ENCODE results near the gene FAM120B. TPM values are rescaled to one million over a fixed set of nuclear protein-coding genes. Genes with fewer than 3 reads are reported as not detected.

FAM120B gene
- total RNA-seq, 2 experiments from 2014 or later: 18.4 to 20.0 TPM

- Mint-ChIP-seq H3K4me3 (no peak overlapping the region), H3K4me1 (ENCODE audit: low read depth) (no peaks in the 10 kb centered on the region), H3K9me3 (no peaks in the 10 kb centered on the region), H3K27ac (no peak overlapping the region), H3K36me3 (no peaks in the 10 kb centered on the region), H3K27me3 (peaks cover 6% of the 10 kb centered on the region)
- CTCF ChIA-PET: no interaction called here
- no peak for DNase-seq
- intact Hi-C loops (cut with micrococcal nuclease): no loop called here
- POLR2A ChIA-PET: no interaction called here
These were observed 136.0 kb downstream of the FAM120B start for GRCh38 chr6:170442596-170442995.

DNA sequence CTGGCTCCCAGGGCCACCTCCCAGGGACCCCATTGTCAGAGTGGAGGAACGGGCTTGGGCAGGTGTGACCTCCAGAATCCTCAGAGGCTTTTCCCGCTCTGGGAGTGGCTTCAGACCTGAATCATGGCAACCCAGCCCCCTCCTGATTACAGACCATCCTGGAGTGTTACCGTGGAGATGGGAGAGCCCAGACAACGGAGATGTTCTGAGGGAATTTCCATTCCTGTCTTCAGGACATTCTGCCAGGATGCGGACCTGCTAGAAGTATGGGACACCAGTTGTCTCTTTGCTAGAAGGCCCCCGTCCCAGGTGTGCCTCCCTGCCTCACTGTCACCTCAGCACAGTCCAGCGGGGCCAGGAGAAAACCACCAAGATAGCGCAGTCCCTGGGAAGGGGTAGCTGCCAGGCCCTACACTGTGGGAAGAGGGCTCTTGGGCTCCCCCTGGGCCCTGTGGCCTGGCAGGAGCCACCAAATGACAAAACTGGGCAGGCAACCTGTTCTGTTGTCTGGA lies 136.6 kb downstream of the FAM120B start:
- Mint-ChIP-seq H3K27ac (no peak overlapping the region), H3K27me3 (peaks cover 5% of the 10 kb centered on the region), H3K9me3 (no peaks in the 10 kb centered on the region), H3K36me3 (no peaks in the 10 kb centered on the region), H3K4me1 (ENCODE audit: low read depth) (no peaks in the 10 kb centered on the region), H3K4me3 (no peak overlapping the region)
- no peak for DNase-seq
- ChIA-PET CTCF (no interaction called here), POLR2A (no interaction called here)
- intact Hi-C loops (cut with micrococcal nuclease): no loop called here

GRCh38 chr6:170444056-170444591 lies 137.6 kb downstream of the FAM120B start:
- intact Hi-C loops (cut with micrococcal nuclease): no loop called here
- H3K9me3 Mint-ChIP-seq: no peaks in the 10 kb centered on the region
- H3K27me3 Mint-ChIP-seq: peaks cover 5% of the 10 kb centered on the region
- H3K27ac Mint-ChIP-seq: no peak overlapping the region
- POLR2A ChIA-PET: no interaction called here
- no peak for DNase-seq
- H3K4me3 Mint-ChIP-seq: no peak overlapping the region
- no peaks in the 10 kb centered on the region for H3K4me1 Mint-ChIP-seq (ENCODE audit: low read depth)
- CTCF ChIA-PET: no interaction called here
- no peaks in the 10 kb centered on the region for H3K36me3 Mint-ChIP-seq

GRCh38 chr6:170444811-170445211 lies 138.3 kb downstream of the FAM120B start:
- H3K4me1 Mint-ChIP-seq (ENCODE audit: low read depth): no peaks in the 10 kb centered on the region
- no peak for DNase-seq
- POLR2A ChIA-PET: no interaction called here
- H3K4me3 Mint-ChIP-seq: no peak overlapping the region
- H3K27me3 Mint-ChIP-seq: peaks cover under 1% of the 10 kb centered on the region
- intact Hi-C loops (cut with micrococcal nuclease): no loop called here
- H3K36me3 Mint-ChIP-seq: no peaks in the 10 kb centered on the region
- no peak overlapping the region for H3K27ac Mint-ChIP-seq
- CTCF ChIA-PET: no interaction called here
- H3K9me3 Mint-ChIP-seq: no peaks in the 10 kb centered on the region

GRCh38 chr6:170445487-170445886 lies 138.9 kb downstream of the FAM120B start:
- no peak for DNase-seq
- no peak overlapping the region for H3K4me3 Mint-ChIP-seq
- H3K9me3 Mint-ChIP-seq: no peaks in the 10 kb centered on the region
- intact Hi-C loops (cut with micrococcal nuclease): no loop called here
- H3K27me3 Mint-ChIP-seq: no peaks in the 10 kb centered on the region
- H3K36me3 Mint-ChIP-seq: no peaks in the 10 kb centered on the region
- H3K27ac Mint-ChIP-seq: no peak overlapping the region
- ChIA-PET CTCF (no interaction called here), POLR2A (no interaction called here)
- H3K4me1 Mint-ChIP-seq (ENCODE audit: low read depth): no peaks in the 10 kb centered on the region

GRCh38 chr6:170445971-170446370 lies 139.4 kb downstream of the FAM120B start:
- CTCF ChIA-PET: interaction anchor here (1.0 kb wide), 1 partner anchor 71 kb away, joined by 3 read pairs; no protein-coding TSS in a partner anchor
- H3K27me3 Mint-ChIP-seq: no peaks in the 10 kb centered on the region
- no peak overlapping the region for H3K27ac Mint-ChIP-seq
- intact Hi-C loops (cut with micrococcal nuclease): no loop called here
- no peak overlapping the region for H3K4me3 Mint-ChIP-seq
- no peaks in the 10 kb centered on the region for H3K36me3 Mint-ChIP-seq
- no peaks in the 10 kb centered on the region for H3K9me3 Mint-ChIP-seq
- POLR2A ChIA-PET: no interaction called here
- DNase-seq: no peak
- no peaks in the 10 kb centered on the region for H3K4me1 Mint-ChIP-seq (ENCODE audit: low read depth)

GRCh38 chr6:170446841-170447560 lies 140.4 kb downstream of the FAM120B start:
- no peaks in the 10 kb centered on the region for H3K4me1 Mint-ChIP-seq (ENCODE audit: low read depth)
- no peak overlapping the region for H3K27ac Mint-ChIP-seq
- H3K27me3 Mint-ChIP-seq: no peaks in the 10 kb centered on the region
- no peak for DNase-seq
- POLR2A ChIA-PET: no interaction called here
- CTCF ChIA-PET: interaction anchor here (0.6 to 1.0 kb wide), 2 partner anchors 70 to 657 kb away, joined by 3 read pairs; no protein-coding TSS in a partner anchor
- no peaks in the 10 kb centered on the region for H3K36me3 Mint-ChIP-seq
- no peak overlapping the region for H3K4me3 Mint-ChIP-seq
- intact Hi-C loops (cut with micrococcal nuclease): no loop called here
- H3K9me3 Mint-ChIP-seq: no peaks in the 10 kb centered on the region

- DNase-seq: no peak
- H3K27ac Mint-ChIP-seq: no peak overlapping the region
- H3K36me3 Mint-ChIP-seq: no peaks in the 10 kb centered on the region
- ChIA-PET POLR2A (no interaction called here), CTCF (interaction anchor here (0.6 kb wide), 1 partner anchor 657 kb away, joined by 3 read pairs; no protein-coding TSS in a partner anchor)
- H3K4me3 Mint-ChIP-seq: no peak overlapping the region
- no peaks in the 10 kb centered on the region for H3K9me3 Mint-ChIP-seq
- intact Hi-C loops (cut with micrococcal nuclease): no loop called here
- no peaks in the 10 kb centered on the region for H3K4me1 Mint-ChIP-seq (ENCODE audit: low read depth)
- H3K27me3 Mint-ChIP-seq: no peaks in the 10 kb centered on the region
These were observed 141.0 kb downstream of the FAM120B start for GRCh38 chr6:170447561-170447930.

DNA sequence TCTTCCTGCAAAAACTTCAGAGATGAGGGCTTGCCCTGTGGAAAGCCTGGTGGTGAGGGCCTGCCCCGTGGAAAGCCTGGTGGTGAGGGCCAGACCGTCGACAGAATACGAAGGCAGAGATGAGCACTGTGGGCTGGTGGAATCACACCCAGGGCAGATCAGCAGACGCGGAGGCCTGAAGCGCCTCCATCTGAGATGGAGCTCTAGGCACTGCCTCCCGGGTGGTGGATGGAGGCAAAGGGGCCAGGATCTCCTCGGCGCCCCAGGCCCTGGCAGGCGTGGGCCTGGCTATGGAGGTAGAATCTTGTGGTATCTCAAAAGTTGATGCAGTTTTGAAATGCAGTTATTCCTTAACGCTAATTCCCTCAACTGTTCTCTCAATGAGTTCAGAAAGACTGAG lies 141.8 kb downstream of the FAM120B start:
- Mint-ChIP-seq H3K4me3 (no peak overlapping the region), H3K4me1 (ENCODE audit: low read depth) (no peaks in the 10 kb centered on the region), H3K36me3 (no peaks in the 10 kb centered on the region), H3K9me3 (no peaks in the 10 kb centered on the region), H3K27me3 (no peaks in the 10 kb centered on the region), H3K27ac (no peak overlapping the region)
- no peak for DNase-seq
- ChIA-PET CTCF (no interaction called here), POLR2A (no interaction called here)
- intact Hi-C loops (cut with micrococcal nuclease): no loop called here

DNA sequence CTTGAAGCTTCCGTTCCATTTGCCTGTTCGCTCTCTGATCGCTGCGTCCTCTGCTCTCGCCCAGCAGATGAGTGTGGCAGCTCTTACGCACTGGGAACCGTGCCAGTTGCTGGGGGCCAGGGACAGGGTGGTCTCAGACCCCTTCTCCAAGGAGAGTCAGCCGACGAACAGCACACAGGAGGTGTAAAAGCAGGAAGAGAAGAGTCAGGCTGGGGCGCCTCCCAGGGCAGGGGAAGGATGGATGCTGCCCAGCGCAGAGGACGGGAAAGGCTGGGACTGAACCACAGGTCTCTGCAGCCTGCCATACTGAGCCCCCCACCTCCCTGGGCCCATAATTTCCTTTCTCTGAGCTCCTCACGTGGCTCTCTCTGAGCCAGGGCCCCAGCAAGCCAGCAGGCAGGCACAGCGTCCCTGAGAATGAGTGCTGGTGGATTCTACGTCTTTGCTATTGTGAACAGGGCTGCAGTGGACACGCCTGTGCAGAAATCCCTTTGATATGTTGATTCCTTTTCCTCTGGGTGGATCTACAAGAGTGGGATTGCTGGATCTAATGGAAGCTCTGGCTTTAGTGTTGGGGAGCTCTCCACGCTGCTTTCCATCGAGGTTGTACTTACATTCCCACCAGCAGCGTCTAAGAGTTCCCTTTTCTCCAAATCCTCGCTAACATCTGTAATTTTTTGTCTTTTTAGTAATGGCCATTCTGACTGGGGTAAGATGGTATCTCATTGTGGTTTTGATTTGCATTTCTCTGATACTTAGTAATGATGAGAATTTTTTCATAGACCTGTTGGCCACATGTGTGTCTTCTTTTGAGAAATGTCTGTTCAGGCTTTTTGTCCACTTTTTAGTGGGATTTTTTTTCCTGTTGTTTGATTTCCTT lies 142.4 kb downstream of the FAM120B start:
- Mint-ChIP-seq H3K36me3 (no peaks in the 10 kb centered on the region), H3K4me1 (ENCODE audit: low read depth) (no peaks in the 10 kb centered on the region), H3K4me3 (no peak overlapping the region), H3K27me3 (no peaks in the 10 kb centered on the region), H3K27ac (no peak overlapping the region), H3K9me3 (no peaks in the 10 kb centered on the region)
- no peak for DNase-seq
- CTCF ChIA-PET: no interaction called here
- POLR2A ChIA-PET: no interaction called here
- intact Hi-C loops (cut with micrococcal nuclease): no loop called here

GRCh38 chr6:170449835-170450753 lies 143.5 kb downstream of the FAM120B start:
- H3K4me1 Mint-ChIP-seq (ENCODE audit: low read depth): no peaks in the 10 kb centered on the region
- ChIA-PET CTCF (no interaction called here), POLR2A (no interaction called here)
- H3K9me3 Mint-ChIP-seq: no peaks in the 10 kb centered on the region
- intact Hi-C loops (cut with micrococcal nuclease): no loop called here
- H3K27me3 Mint-ChIP-seq: no peaks in the 10 kb centered on the region
- no peak overlapping the region for H3K27ac Mint-ChIP-seq
- H3K36me3 Mint-ChIP-seq: no peaks in the 10 kb centered on the region
- no peak overlapping the region for H3K4me3 Mint-ChIP-seq
- DNase-seq: no peak

All from activated CD4-positive, alpha-beta memory T cell treated with anti-CD3 and anti-CD28 coated beads for 36 hours (primary cell).